ENCODE measurements around the gene RER1. TPM values are rescaled to one million over a fixed set of nuclear protein-coding genes. Genes with fewer than 3 reads are reported as not detected.
A peak's percentile ranks its signal among the peaks of the same experiment; 100 is the strongest.

Gene RER1
- total RNA-seq, 1 experiment from 2014 or later: 79.8 TPM

- TF ChIP-seq, protein P1, sequence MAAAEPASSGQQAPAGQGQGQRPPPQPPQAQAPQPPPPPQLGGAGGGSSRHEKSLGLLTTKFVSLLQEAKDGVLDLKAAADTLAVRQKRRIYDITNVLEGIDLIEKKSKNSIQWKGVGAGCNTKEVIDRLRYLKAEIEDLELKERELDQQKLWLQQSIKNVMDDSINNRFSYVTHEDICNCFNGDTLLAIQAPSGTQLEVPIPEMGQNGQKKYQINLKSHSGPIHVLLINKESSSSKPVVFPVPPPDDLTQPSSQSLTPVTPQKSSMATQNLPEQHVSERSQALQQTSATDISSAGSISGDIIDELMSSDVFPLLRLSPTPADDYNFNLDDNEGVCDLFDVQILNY (CRISPR knock-in tag; IDR thresholded peaks at IDR 0.05): peak; percentile 11; the same call in 1 of the 2 replicates
- peak; percentile 66; the same call in 1 of the 2 replicates for TF ChIP-seq NFE2L1 (CRISPR knock-in tag; IDR thresholded peaks at IDR 0.05)
- peak; percentile 48; the same call in 1 of the 2 replicates for TF ChIP-seq SMAD4 (CRISPR knock-in tag; IDR thresholded peaks at IDR 0.05)
- TF ChIP-seq USF1 (CRISPR knock-in tag; IDR thresholded peaks at IDR 0.05): 0 out of 2 replicates have a peak, but pooled peaks have one; percentile 28
- TF ChIP-seq, protein P2, sequence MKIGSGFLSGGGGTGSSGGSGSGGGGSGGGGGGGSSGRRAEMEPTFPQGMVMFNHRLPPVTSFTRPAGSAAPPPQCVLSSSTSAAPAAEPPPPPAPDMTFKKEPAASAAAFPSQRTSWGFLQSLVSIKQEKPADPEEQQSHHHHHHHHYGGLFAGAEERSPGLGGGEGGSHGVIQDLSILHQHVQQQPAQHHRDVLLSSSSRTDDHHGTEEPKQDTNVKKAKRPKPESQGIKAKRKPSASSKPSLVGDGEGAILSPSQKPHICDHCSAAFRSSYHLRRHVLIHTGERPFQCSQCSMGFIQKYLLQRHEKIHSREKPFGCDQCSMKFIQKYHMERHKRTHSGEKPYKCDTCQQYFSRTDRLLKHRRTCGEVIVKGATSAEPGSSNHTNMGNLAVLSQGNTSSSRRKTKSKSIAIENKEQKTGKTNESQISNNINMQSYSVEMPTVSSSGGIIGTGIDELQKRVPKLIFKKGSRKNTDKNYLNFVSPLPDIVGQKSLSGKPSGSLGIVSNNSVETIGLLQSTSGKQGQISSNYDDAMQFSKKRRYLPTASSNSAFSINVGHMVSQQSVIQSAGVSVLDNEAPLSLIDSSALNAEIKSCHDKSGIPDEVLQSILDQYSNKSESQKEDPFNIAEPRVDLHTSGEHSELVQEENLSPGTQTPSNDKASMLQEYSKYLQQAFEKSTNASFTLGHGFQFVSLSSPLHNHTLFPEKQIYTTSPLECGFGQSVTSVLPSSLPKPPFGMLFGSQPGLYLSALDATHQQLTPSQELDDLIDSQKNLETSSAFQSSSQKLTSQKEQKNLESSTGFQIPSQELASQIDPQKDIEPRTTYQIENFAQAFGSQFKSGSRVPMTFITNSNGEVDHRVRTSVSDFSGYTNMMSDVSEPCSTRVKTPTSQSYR (CRISPR knock-in tag; IDR thresholded peaks at IDR 0.05): peak; percentile 73; the same call in 1 of the 2 replicates
These were observed 21.3 kb downstream of the RER1 start (continued) for GRCh38 chr1:2412773-2413494.

DNA sequence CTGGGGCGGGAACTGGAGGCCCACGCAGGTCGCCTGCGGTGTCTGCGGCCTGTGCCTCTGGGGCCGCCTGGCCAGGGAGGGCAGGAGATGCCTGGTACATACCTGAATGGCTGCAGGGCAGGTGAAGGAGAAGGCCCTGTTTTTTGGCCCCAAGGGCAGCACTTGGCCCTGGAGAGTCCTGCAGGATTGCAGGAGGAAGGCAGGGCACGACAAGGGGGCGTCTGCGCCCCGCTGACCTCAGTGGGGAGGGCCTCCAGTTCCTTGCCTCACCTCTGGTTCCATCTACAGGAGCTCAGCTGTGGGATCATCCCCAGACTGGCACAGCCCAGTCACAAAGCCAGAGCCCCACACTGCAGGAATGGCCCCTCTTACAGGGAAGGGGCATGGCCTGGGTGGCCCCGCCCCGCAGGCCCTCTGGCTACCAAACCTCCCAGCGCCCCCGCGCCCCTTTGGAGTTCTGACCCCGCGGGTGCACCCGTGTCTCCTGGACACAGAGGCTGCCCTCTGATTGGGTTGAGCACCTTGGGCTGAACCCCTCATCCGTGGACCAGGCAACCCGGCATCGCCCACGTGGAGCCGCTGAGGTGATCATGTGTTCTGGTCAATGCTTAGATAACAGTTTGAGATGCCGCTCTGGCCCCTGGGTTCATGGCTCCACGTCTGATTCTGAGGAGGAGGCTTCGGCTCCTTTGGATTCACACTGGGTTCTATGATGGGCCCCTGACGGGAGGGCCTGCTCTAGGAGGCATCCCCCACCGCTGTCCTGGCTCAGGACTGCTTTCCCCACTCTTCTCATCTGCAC lies 22.1 kb downstream of the RER1 start:
- DNase-seq (ENCODE audit: low spot score) (peak; percentile 30), ATAC-seq (peak; percentile 23)
- no peaks in the 10 kb centered on the region for H3K9me3 Mint-ChIP-seq
- H3K36me3 Mint-ChIP-seq: peaks cover 8% of the 10 kb centered on the region; the same call in 1 of the 2 replicates
- no peaks in the 10 kb centered on the region; the same call in 1 of the 2 replicates for H3K27me3 Mint-ChIP-seq (ENCODE audit: low read depth)
- ChIA-PET POLR2A (interaction anchor here (0.5 to 1.1 kb wide), 2 partner anchors 22 to 165 kb away, joined by 4 read pairs; partner anchors contain the start of genes MORN1 and RER1), CTCF (interaction anchor here (0.6 to 1.8 kb wide), 10 partner anchors 18 to 219 kb away, joined by 3 to 9 read pairs (median 4); partner anchors contain the start of gene PANK4)
- H3K4me1 Mint-ChIP-seq: peaks cover 16% of the 10 kb centered on the region
- H3K27ac Mint-ChIP-seq: peak overlapping the region; percentile 96
- H3K4me3 Mint-ChIP-seq: peak overlapping the region; percentile 75
- TF ChIP-seq ELF4 (CRISPR knock-in tag; IDR thresholded peaks at IDR 0.05; ENCODE audit: low read depth) (no peak), OVOL2 (CRISPR knock-in tag; IDR thresholded peaks at IDR 0.05; ENCODE audit: borderline replicate concordance) (no peak), ZNF396 (CRISPR knock-in tag; IDR thresholded peaks at IDR 0.05; ENCODE audit: borderline replicate concordance) (no peak), TCF7 (CRISPR knock-in tag; IDR thresholded peaks at IDR 0.05; ENCODE audit: low read depth) (no peak), USF1 (CRISPR knock-in tag; IDR thresholded peaks at IDR 0.05) (peak; percentile 54)
- TF ChIP-seq, protein P1 (CRISPR knock-in tag; IDR thresholded peaks at IDR 0.05): peak; percentile 41; the same call in 1 of the 2 replicates
- TF ChIP-seq, protein P3, sequence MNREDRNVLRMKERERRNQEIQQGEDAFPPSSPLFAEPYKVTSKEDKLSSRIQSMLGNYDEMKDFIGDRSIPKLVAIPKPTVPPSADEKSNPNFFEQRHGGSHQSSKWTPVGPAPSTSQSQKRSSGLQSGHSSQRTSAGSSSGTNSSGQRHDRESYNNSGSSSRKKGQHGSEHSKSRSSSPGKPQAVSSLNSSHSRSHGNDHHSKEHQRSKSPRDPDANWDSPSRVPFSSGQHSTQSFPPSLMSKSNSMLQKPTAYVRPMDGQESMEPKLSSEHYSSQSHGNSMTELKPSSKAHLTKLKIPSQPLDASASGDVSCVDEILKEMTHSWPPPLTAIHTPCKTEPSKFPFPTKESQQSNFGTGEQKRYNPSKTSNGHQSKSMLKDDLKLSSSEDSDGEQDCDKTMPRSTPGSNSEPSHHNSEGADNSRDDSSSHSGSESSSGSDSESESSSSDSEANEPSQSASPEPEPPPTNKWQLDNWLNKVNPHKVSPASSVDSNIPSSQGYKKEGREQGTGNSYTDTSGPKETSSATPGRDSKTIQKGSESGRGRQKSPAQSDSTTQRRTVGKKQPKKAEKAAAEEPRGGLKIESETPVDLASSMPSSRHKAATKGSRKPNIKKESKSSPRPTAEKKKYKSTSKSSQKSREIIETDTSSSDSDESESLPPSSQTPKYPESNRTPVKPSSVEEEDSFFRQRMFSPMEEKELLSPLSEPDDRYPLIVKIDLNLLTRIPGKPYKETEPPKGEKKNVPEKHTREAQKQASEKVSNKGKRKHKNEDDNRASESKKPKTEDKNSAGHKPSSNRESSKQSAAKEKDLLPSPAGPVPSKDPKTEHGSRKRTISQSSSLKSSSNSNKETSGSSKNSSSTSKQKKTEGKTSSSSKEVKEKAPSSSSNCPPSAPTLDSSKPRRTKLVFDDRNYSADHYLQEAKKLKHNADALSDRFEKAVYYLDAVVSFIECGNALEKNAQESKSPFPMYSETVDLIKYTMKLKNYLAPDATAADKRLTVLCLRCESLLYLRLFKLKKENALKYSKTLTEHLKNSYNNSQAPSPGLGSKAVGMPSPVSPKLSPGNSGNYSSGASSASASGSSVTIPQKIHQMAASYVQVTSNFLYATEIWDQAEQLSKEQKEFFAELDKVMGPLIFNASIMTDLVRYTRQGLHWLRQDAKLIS (CRISPR knock-in tag; IDR thresholded peaks at IDR 0.05; ENCODE audit: borderline replicate concordance): no peak
- TF ChIP-seq, protein P4, sequence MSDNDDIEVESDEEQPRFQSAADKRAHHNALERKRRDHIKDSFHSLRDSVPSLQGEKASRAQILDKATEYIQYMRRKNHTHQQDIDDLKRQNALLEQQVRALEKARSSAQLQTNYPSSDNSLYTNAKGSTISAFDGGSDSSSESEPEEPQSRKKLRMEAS (CRISPR knock-in tag; IDR thresholded peaks at IDR 0.05): 0 out of 2 replicates have a peak, but pooled peaks have one; percentile 17
- TF ChIP-seq, protein P5, sequence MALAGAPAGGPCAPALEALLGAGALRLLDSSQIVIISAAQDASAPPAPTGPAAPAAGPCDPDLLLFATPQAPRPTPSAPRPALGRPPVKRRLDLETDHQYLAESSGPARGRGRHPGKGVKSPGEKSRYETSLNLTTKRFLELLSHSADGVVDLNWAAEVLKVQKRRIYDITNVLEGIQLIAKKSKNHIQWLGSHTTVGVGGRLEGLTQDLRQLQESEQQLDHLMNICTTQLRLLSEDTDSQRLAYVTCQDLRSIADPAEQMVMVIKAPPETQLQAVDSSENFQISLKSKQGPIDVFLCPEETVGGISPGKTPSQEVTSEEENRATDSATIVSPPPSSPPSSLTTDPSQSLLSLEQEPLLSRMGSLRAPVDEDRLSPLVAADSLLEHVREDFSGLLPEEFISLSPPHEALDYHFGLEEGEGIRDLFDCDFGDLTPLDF (CRISPR knock-in tag; IDR thresholded peaks at IDR 0.05): no peak
- TF ChIP-seq, protein P6, sequence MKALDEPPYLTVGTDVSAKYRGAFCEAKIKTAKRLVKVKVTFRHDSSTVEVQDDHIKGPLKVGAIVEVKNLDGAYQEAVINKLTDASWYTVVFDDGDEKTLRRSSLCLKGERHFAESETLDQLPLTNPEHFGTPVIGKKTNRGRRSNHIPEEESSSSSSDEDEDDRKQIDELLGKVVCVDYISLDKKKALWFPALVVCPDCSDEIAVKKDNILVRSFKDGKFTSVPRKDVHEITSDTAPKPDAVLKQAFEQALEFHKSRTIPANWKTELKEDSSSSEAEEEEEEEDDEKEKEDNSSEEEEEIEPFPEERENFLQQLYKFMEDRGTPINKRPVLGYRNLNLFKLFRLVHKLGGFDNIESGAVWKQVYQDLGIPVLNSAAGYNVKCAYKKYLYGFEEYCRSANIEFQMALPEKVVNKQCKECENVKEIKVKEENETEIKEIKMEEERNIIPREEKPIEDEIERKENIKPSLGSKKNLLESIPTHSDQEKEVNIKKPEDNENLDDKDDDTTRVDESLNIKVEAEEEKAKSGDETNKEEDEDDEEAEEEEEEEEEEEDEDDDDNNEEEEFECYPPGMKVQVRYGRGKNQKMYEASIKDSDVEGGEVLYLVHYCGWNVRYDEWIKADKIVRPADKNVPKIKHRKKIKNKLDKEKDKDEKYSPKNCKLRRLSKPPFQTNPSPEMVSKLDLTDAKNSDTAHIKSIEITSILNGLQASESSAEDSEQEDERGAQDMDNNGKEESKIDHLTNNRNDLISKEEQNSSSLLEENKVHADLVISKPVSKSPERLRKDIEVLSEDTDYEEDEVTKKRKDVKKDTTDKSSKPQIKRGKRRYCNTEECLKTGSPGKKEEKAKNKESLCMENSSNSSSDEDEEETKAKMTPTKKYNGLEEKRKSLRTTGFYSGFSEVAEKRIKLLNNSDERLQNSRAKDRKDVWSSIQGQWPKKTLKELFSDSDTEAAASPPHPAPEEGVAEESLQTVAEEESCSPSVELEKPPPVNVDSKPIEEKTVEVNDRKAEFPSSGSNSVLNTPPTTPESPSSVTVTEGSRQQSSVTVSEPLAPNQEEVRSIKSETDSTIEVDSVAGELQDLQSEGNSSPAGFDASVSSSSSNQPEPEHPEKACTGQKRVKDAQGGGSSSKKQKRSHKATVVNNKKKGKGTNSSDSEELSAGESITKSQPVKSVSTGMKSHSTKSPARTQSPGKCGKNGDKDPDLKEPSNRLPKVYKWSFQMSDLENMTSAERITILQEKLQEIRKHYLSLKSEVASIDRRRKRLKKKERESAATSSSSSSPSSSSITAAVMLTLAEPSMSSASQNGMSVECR (CRISPR knock-in tag; IDR thresholded peaks at IDR 0.05; ENCODE audit: borderline replicate concordance): no peak
- TF ChIP-seq, protein P7, sequence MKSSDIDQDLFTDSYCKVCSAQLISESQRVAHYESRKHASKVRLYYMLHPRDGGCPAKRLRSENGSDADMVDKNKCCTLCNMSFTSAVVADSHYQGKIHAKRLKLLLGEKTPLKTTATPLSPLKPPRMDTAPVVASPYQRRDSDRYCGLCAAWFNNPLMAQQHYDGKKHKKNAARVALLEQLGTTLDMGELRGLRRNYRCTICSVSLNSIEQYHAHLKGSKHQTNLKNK (CRISPR knock-in tag; IDR thresholded peaks at IDR 0.05): no peak

Measured in WTC11 (cell line).